K562 (cell line): ENCODE measurements around the gene UFC1. TPM values are rescaled to one million over a fixed set of nuclear protein-coding genes. Genes with fewer than 3 reads are reported as not detected.

Experiments used
- ATAC-seq: fragments of 200-7000 bp; cut with Tn5 transposase; 3 replicates; pipeline ENCODE4 v1.9.1; 2020; ENCODE audit warnings: moderate library complexity
- BruUV-seq: library from RNA; stranded (reverse); fragments of 400-500 nt; replicated peaks from 2 replicates; lab custom pipeline; 2021; lab: Mats Ljungman, UMichigan
- CTCF ChIA-PET: fragments of 300-600 bp; formaldehyde crosslinking; extraction: SDS; loops from one replicate; lab custom pipeline; 2021; ENCODE audit warnings: low intra/inter-chr PET ratio; lab: Yijun Ruan, JAX
- POLR2A ChIA-PET: fragments of 300-600, 350-650 bp; sonication (Branson Sonifier 250); formaldehyde crosslinking; extraction: SDS; loops from one replicate; lab custom pipeline; 2021; ENCODE audit warnings: antibody characterized with exemption, inconsistent platforms; lab: Yijun Ruan, JAX
- DNase-seq, 4 experiments: peaks; one replicate each; pipeline versions ENCODE4 v3.0.0 to v3.0.0-alpha.2; 2011 to 2018; ENCODE audit warnings: low spot score in 3 of 4, mixed read lengths in 3 of 4; ENCODE audit errors: extremely low read depth in 1 of 4
- FAIRE-seq: peaks from 2 replicates; lab custom pipeline; 2011; peaks lifted over from hg19 to GRCh38; lab: Jason Lieb, UNC
- H2AFZ ChIP-seq: 2 replicates; pipeline ENCODE4 v1.6.0; 2011; ENCODE audit warnings: low read depth, low read length, control low read depth, inconsistent platforms
- H3K27ac ChIP-seq: fragments of 200-600 bp; 3 replicates; pipeline ENCODE4 v1.8.0; 2011; ENCODE audit warnings: low read depth, mild to moderate bottlenecking, control low read depth, inconsistent platforms, low read length, moderate library complexity, mixed read lengths; ENCODE audit errors: extremely low read depth
- H3K27me3 ChIP-seq, 2 experiments: fragments of 300-600 bp in 1 of 2; 2 replicates in 1 of 2; 3 replicates in 1 of 2; pipeline versions ENCODE4 v1.6.0 to v1.8.0; 2011; ENCODE audit warnings: inconsistent platforms in 2 of 2, low read length in 2 of 2, mild to moderate bottlenecking in 1 of 2, mixed read lengths in 1 of 2, moderate library complexity in 1 of 2; ENCODE audit not compliant: control insufficient read depth in 2 of 2, insufficient read depth in 2 of 2
- H3K36me3 ChIP-seq: fragments of 300-600 bp; 3 replicates; pipeline ENCODE4 v1.8.0; 2011; ENCODE audit warnings: mild to moderate bottlenecking, low read length, inconsistent platforms; ENCODE audit not compliant: control insufficient read depth, insufficient read depth
- H3K4me1 ChIP-seq, 2 experiments: fragments of 200-600 bp in 1 of 2; replicated peaks in 1 of 2; 2 replicates in 1 of 2; 3 replicates in 1 of 2; pipeline versions ENCODE4 v1.5.1 to v1.8.0; 2011; ENCODE audit warnings: inconsistent platforms in 2 of 2, low read length in 2 of 2, mild to moderate bottlenecking in 1 of 2, mixed read lengths in 1 of 2, moderate library complexity in 1 of 2; ENCODE audit not compliant: control insufficient read depth in 2 of 2, insufficient read depth in 2 of 2
- H3K4me2 ChIP-seq: 2 replicates; pipeline ENCODE4 v1.6.1; 2011; ENCODE audit warnings: low read length, control low read depth, inconsistent platforms, mixed read lengths; ENCODE audit not compliant: insufficient read depth
- H3K4me3 ChIP-seq: fragments of 200-600 bp; sonication (generic), shearing (Covaris generic); 2 replicates; pipeline ENCODE4 v1.5.1; 2016; ENCODE audit warnings: control low read depth, inconsistent platforms
- H3K79me2 ChIP-seq: fragments of 200-600 bp; 3 replicates; pipeline ENCODE4 v1.8.0; 2011; ENCODE audit warnings: low read length, inconsistent platforms; ENCODE audit not compliant: control insufficient read depth, insufficient read depth
- H3K9ac ChIP-seq, 2 experiments: 2 replicates each; pipeline versions ENCODE4 v1.6.0 to v1.6.1; 2011; ENCODE audit warnings: low read depth in 2 of 2, low read length in 2 of 2, control low read depth in 1 of 2, inconsistent platforms in 1 of 2, mild to moderate bottlenecking in 1 of 2, mixed read lengths in 1 of 2; ENCODE audit not compliant: insufficient read depth in 1 of 2
- H3K9me1 ChIP-seq: one replicate; pipeline ENCODE4 v1.6.0; 2011; ENCODE audit warnings: inconsistent platforms, mild to moderate bottlenecking, low read length, moderate library complexity; ENCODE audit not compliant: control insufficient read depth, insufficient read depth
- H3K9me3 ChIP-seq: replicated peaks from 2 replicates; pipeline ENCODE4 v1.5.1; 2011; ENCODE audit warnings: low read depth, low read length, inconsistent platforms; ENCODE audit not compliant: control insufficient read depth, insufficient read depth
- H4K20me1 ChIP-seq: replicated peaks from 2 replicates; pipeline ENCODE4 v1.6.1; 2011; ENCODE audit warnings: low read length, inconsistent platforms, mixed read lengths; ENCODE audit not compliant: control insufficient read depth, insufficient read depth
- FIP1L1 ChIP-seq: fragments of 200-400 bp; formaldehyde crosslinking; IDR thresholded peaks from 2 replicates; pipeline ENCODE4 v1.6.1; 2018; ENCODE audit warnings: mild to moderate bottlenecking, low read depth, low read length; ENCODE audit not compliant: poor library complexity, severe bottlenecking
- HINFP ChIP-seq: fragments of 450-650 bp; conservative IDR thresholded peaks from 2 replicates; pipeline ENCODE4 v1.6.1; 2016; ENCODE audit warnings: missing genetic modification characterization, low read depth, mild to moderate bottlenecking, control low read depth, missing compliant biosample characterization
- IRF9 ChIP-seq: fragments of 450-650 bp; IDR thresholded peaks from 2 replicates; pipeline ENCODE4 v1.6.1; 2016; ENCODE audit warnings: missing biosample characterization, missing genetic modification characterization
- PHTF2 ChIP-seq: fragments of 250-450 bp; sonication (Bioruptor Pico); IDR thresholded peaks from 2 replicates; pipeline ENCODE4 v1.5.0; 2021; ENCODE audit warnings: mild to moderate bottlenecking
- REST ChIP-seq, 2 experiments: fragments of 450-650 bp; formaldehyde crosslinking in 1 of 2; IDR thresholded peaks; 2 replicates each; pipeline versions ENCODE4 v1.4.0 to v1.6.1; 2014 to 2020; ENCODE audit warnings: mild to moderate bottlenecking in 2 of 2, borderline replicate concordance in 1 of 2, low read depth in 1 of 2
- ZNF134 ChIP-seq: fragments of 250-450 bp; sonication (Bioruptor Pico); conservative IDR thresholded peaks from 2 replicates; pipeline ENCODE4 v1.4.0; 2020
- ZNF740 ChIP-seq, 3 experiments: fragments of 200-800 bp in 1 of 3; sonication (Bioruptor generic) in 1 of 3; sonication (generic) in 1 of 3; formaldehyde crosslinking in 1 of 3; IDR thresholded peaks; 2 replicates each; pipeline versions ENCODE4 v1.6.1 to v1.8.0; 2016 to 2022; ENCODE audit warnings: mild to moderate bottlenecking in 2 of 3, missing compliant biosample characterization in 2 of 3, missing genetic modification characterization in 2 of 3, missing genetic modification reagents in 1 of 3
- WGBS: fragments of 100-300 bp; shearing (Covaris generic); methylation state at CpG from one replicate; pipeline ENCODE4 v1.1.6; 2016; ENCODE audit warnings: low coverage, mixed read lengths; ENCODE audit not compliant: insufficient coverage; ENCODE audit errors: missing lambda C conversion rate; 5-methylcytosine and 5-hydroxymethylcytosine counted together
- in situ Hi-C: fragments of 300-500 bp; cut with MboI; formaldehyde crosslinking; loops from 4 replicates; pipeline ENCODE4 v1.15.0; 2018; ENCODE audit warnings: inconsistent platforms, mixed read lengths
- intact Hi-C: fragments of 100-400 bp; cut with micrococcal nuclease; formaldehyde crosslinking; loops from 2 replicates; pipeline ENCODE4 v1.14.2; 2022
- polyA plus RNA-seq, 8 experiments: library from polyadenylated mRNA; depleted of rRNA in 4 of 8; stranded (reverse) in 5 of 8; unstranded in 3 of 8; fragments of >200 nt; fragmentation: Nextera tagmentation in 2 of 8; fragmentation: Illumina TruSeq in 1 of 8; extraction: Ambion mirVana in 2 of 8; extraction: Trizol in 1 of 8; gene quantifications; 2 replicates each; pipeline versions ENCODE4 v1.2.1 to v1.2.3, GENCODE V29; 2011 to 2014; ENCODE audit warnings: inconsistent platforms in 1 of 8, missing spikeins in 1 of 8
- total RNA-seq, 7 experiments: library from RNA; depleted of rRNA in 6 of 7; stranded (reverse); fragments of >200 nt in 6 of 7; fragmentation: Illumina TruSeq in 2 of 7; extraction: Trizol in 2 of 7; gene quantifications; 2 replicates each; pipeline versions ENCODE4 v1.2.1 to v1.2.3, GENCODE V29; 2011 to 2021; ENCODE audit warnings: low replicate concordance in 1 of 7

UFC1 gene
- total and polyA plus RNA-seq, 9 of the 15 experiments (the other 6 are each of a cell fraction or from before 2014, with no cell fraction given) = 92.8 to 220 (median 161) TPM

- no peak for TF ChIP-seq HINFP (tag)
- no peak for TF ChIP-seq PHTF2 (CRISPR knock-in tag)
- TF ChIP-seq ZNF740 (CRISPR knock-in tag; IDR thresholded peaks at IDR 0.05) = no peak
- TF ChIP-seq ZNF740 (tag; IDR thresholded peaks at IDR 0.05) = no peak
- no peak for TF ChIP-seq IRF9 (tag)
- TF ChIP-seq ZNF134 (CRISPR knock-in tag) = no peak
These were observed 47.3 kb upstream of the UFC1 start (continued) for GRCh38 chr1:161106431-161106830.

GRCh38 chr1:161111117-161111516 is 42.7 kb upstream of the UFC1 start:
- intact Hi-C loops = no loop called here
- H2AFZ ChIP-seq = no peak overlapping the region
- TF ChIP-seq REST (IDR thresholded peaks at IDR 0.05; ENCODE audit: borderline replicate concordance) (no peak), REST (CRISPR knock-in tag; IDR thresholded peaks at IDR 0.05; ENCODE audit: low read depth) (no peak), FIP1L1 (no peak)

More at GRCh38 chr1:161111117-161111516, 42.7 kb upstream of the UFC1 start:
- Histone ChIP-seq H3K4me2 (no peak overlapping the region), H3K9ac (no peak overlapping the region), H3K36me3 (peaks cover 82% of the 10 kb centered on the region), H3K4me3 (no peak overlapping the region), H3K27me3 (no peaks in the 10 kb centered on the region), H3K79me2 (peaks cover 95% of the 10 kb centered on the region), H3K9me1 (no peaks in the 10 kb centered on the region), H3K9me3 (no peaks in the 10 kb centered on the region), H3K4me1 (peaks cover 4 to 26% of the 10 kb centered on the region in 2 experiments), H3K27ac (no peak overlapping the region), H4K20me1 (no peaks in the 10 kb centered on the region; the same call in 1 of the 2 replicates)
- no peak for ATAC-seq
- POLR2A ChIA-PET = interaction anchor here (1.4 kb wide), 1 partner anchor 11 kb away, joined by 5 read pairs; no protein-coding TSS in a partner anchor
- no peak for DNase-seq
- WGBS = 93% methylated on average over 3 of the region's 3 CpGs
- no peak for FAIRE-seq
- CTCF ChIA-PET = interaction anchor here (0.6 kb wide), 1 partner anchor 110 kb away, joined by 3 read pairs; no protein-coding TSS in a partner anchor
- in situ Hi-C loops = no loop called here
- BruUV-seq = no TSS peak
